Fibroblast of skin of right quadriceps (primary cell): ENCODE data around the gene MTURN.
"Not testable (repeated sequence)": the region's sequence is repeated elsewhere in the genome, so short reads cannot be mapped to it uniquely, and the experiment has no call there.

ENCODE experiments used
- DNase-seq: peaks from one replicate; pipeline ENCODE4 v3.0.0-alpha.2; 2013

The MTURN gene

GRCh38 chr7:30134611-30135300, at the start of gene MTURN:
TSS of gene MTURN (plus strand) at chr7:30134986. CDS start at chr7:30135137, 151 bp downstream.
- peak; percentile 80 for DNase-seq

- DNase-seq = no peak
Measured at GRCh38 chr7:30086529-30086928, 48.3 kb upstream of the MTURN start.

- no peak for DNase-seq
Measured at GRCh38 chr7:30087371-30087770, 47.4 kb upstream of the MTURN start.

- DNase-seq = no peak
Measured at GRCh38 chr7:30088362-30088761, 46.4 kb upstream of the MTURN start.

GRCh38 chr7:30090111-30090510, 44.7 kb upstream of the MTURN start:
- DNase-seq = no peak

GRCh38 chr7:30091491-30091912, 43.3 kb upstream of the MTURN start:
- peak; percentile 86 for DNase-seq

GRCh38 chr7:30091987-30092386, 42.8 kb upstream of the MTURN start:
- no peak for DNase-seq

GRCh38 chr7:30093420-30093952, 41.3 kb upstream of the MTURN start:
- no peak for DNase-seq

GRCh38 chr7:30098599-30098998, 36.2 kb upstream of the MTURN start:
- DNase-seq = not testable (repeated sequence)

- DNase-seq = no peak
Measured at GRCh38 chr7:30102281-30102680, 32.5 kb upstream of the MTURN start.

GRCh38 chr7:30104157-30104556, 30.6 kb upstream of the MTURN start:
- no peak for DNase-seq

- no peak for DNase-seq
Measured at GRCh38 chr7:30112103-30112713, 22.6 kb upstream of the MTURN start.

- DNase-seq = no peak
Measured at GRCh38 chr7:30113144-30113543, 21.6 kb upstream of the MTURN start.

- no peak for DNase-seq
Measured at GRCh38 chr7:30114536-30115238, 20.1 kb upstream of the MTURN start.

- no peak for DNase-seq
Measured at GRCh38 chr7:30115709-30116297, 19.0 kb upstream of the MTURN start.

GRCh38 chr7:30116771-30117170, 18.0 kb upstream of the MTURN start:
- DNase-seq = peak; percentile 32

- no peak for DNase-seq
Measured at GRCh38 chr7:30117896-30118295, 16.9 kb upstream of the MTURN start.

- no peak for DNase-seq
Measured at GRCh38 chr7:30119890-30120577, 14.8 kb upstream of the MTURN start.

- DNase-seq = no peak
Measured at GRCh38 chr7:30133736-30134610, 813 bp upstream of the MTURN start.

GRCh38 chr7:30135301-30136116, 723 bp downstream of the MTURN start:
- DNase-seq = peak; percentile 59
